GM03348 (cell line): ENCODE measurements around the gene CDS1.
"Not testable (repeated sequence)": the region's sequence is repeated elsewhere in the genome, so short reads cannot be mapped to it uniquely, and the experiment has no call there.

Source experiments
- DNase-seq: peaks from one replicate; pipeline ENCODE4 v3.0.0; 2012; ENCODE audit warnings: low spot score

The CDS1 gene

DNA sequence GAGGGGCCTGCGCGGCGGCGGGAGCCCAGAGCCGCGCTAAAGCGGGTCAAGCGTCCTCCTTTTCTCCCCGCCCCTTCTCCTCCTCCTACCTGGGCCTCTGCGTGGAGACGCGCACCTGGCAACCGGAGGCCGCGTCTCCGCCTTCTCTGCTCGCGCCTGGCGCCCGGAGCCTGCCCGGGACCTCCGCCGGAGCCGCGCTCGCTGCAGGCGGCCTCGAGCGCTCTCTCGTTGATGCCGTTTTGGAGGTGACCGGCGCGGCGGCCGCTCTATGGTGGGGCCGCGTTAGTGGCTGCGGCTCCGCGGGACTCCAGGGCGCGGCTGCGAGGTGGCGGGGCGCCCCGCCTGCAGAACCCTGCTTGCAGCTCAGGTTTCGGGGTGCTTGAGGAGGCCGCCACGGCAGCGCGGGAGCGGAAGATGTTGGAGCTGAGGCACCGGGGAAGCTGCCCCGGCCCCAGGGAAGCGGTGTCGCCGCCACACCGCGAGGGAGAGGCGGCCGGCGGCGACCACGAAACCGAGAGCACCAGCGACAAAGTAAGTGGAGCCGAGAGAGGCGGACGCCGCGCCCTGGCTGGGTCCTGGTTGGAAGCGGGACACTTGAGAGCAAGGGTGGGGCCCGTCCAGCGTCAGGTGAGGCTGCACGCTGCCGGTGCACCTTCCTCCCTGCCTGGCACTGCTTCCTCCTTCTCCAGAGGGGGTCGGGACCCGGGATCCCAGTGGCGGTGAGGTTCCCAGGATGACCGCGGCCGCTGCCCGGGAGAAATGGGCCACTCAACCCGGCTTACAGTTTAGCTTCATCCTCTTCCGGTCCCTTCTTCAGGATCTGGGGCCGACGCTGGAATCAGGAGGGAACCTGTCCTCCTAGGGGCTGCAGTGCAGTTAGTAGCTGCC is at the start of gene CDS1:
TSS of gene CDS1 (plus strand) at position 140 of the 888 bp plus-strand sequence. CDS start at position 415, 275 bp downstream.
- DNase-seq, result peak; percentile 52

DNA sequence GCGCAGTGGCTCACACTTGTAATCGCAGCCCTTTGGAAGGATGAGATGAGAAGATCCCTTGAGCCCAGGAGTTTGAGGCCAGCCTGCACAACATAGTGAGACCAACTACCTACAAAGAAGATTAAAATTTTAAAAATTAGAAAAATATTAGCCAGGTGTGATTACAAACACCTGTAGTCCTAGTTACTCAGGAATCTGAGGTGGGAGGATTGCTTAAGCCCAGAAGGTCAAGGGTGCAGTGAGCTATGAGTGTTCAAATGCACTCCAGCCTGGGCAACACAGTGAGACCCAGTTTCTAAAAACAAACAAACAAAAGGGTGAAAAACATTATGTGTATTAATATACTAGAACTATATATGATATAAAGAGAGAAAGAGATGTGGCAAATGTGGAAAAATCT is 47.0 kb upstream of the CDS1 start:
- no peak for DNase-seq

DNA sequence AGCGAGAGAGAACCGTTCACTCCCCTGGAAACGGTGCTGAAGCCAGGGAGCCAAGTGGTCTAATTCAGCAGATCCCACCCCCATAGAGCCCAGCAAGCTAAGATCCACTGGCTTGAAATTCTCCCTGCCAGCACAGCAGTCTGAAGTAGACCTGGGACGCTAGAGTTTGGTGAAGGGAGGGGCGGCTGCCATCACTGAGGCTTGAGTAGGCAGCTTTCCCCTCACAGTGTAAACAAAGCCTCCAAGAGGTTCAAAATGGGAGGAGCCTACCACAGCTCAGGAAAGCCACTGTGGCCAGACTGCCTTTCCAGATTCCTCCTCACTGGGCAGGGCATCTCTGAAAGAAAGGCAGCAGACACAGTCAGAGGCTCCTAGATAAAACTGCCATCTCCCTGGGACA is 37.8 kb upstream of the CDS1 start:
- DNase-seq, result no peak

DNA sequence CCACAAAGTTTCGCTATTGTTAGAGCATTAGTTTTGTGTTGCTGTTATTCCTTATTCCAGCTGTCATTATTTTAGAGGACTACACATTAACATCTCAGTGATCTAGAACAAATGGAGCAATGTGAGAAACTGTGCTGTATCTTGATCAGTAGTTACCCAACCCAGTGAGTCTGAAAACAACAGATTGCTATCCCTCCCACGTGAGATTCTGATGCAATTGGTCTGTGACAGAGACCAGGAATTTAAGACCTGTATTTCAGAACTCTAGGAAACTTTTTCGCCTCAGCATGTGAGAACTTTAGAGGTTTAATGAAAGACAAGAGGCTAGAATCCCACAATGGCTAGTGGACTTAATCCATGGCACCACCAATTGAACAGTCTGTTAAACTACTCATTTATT is 35.7 kb upstream of the CDS1 start:
- DNase-seq, result peak; percentile 11

DNA sequence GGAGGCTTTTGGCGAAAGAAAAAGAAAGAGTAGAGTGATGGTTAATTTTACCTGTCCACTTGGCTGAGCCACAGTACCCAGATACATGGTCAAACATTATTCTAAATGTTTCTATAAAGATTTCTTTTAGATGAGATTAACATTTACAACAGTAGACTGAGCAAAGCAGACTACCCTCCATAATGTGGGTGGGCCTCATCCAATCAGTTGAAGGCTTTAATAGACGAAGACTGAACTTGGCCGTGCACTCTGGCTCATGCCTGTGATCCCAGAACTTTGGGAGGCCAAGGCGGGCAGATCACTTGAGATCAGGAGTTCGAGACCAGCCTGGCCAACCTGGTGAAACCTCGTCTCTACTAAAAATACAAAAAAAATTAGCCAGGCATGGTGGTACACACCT is 33.7 kb upstream of the CDS1 start:
- DNase-seq, result not testable (repeated sequence)

DNA sequence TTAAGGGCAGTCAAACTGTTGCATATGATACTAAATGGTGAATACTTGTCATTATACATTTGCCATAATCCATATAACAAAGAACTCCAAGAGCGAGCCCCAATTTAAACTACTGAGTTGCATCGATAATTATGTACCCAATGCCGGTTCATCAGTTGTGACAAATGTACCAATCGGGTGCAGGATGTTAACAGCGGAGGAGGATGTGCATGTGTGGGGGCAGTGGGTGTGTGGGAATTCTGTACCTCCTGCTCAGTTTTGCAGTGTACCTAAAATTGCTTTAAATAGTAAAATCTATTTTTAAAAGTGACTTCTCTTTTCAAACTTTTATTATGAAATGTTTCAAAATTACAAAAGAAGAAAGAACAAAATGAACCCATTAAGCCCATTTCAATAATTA is 20.8 kb upstream of the CDS1 start:
- DNase-seq, result no peak

DNA sequence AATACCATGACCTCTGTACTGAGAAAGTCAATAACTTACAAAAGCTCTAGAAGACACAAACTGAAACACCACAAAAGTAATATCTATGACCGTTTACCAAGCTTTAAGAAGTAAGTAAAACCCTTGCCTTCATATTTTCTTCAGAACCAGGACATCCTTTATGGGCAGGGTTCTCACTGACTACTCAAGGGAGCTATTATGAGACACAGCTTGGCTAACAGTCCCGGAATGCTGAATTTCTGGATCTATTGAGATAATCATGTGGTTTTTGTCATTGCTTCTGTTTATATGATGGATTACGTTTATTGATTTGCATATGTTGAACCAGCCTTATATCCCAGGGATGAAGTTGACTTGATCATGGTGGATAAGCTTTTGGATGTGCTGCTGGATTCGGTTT is 19.9 kb upstream of the CDS1 start:
- DNase-seq, result peak; percentile 13

DNA sequence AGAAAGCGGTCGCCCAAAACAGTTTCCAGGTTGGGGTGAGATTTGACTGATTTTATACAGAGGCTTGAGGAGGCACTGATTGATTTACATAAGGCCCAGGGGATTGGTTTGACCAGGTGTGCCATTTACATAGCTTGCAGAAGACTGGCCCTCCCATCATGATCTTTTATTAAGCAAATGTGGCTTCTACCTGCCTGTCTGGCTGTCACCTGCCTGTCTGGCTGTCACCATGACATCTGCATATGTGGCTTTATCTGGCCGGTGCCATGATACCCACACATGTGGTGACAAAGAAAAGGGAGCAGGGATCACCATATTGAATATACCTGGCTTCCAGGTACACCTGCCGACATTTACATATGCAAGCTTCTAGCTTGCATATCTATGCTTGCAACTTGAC is 17.0 kb upstream of the CDS1 start:
- DNase-seq, result no peak

DNA sequence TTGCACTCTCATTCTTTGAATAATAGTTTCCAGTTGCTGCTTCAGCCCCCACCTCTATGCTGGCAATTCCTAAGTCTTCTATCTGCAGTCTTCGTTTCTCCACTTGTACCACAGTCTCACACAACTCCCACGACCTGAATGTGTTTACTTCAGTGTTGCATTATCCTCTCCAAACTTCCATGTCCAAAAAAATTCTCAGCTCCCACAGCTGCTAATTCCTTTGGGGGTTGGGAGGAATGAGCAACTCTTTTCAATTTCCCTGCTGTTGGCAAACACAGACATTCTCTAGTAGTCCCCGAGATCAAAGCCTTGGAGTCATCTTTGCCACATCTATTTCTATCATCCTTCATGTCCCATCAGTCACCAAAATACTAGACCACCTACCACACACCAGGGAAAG is 14.4 kb upstream of the CDS1 start:
- DNase-seq, result peak; percentile 12

DNA sequence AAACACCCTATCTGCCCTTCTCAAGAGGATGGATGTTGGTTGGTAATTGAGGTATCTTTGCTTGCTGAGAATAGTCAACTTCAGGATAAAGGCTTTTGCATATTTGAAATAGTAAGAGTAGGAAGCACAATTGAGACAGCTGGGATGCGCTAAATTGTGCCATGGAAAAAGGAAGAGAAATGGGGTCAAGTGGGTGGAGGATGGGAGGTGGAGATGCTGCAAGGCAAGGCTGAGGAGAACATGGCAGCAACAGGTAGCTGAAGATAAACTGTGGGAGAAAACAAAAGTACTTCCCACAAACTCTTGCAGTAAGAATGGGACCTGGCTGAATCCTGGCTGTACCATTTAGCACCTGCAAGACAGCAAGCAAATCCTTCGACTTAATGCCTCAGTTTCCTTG is 13.9 kb upstream of the CDS1 start:
- no peak for DNase-seq

DNA sequence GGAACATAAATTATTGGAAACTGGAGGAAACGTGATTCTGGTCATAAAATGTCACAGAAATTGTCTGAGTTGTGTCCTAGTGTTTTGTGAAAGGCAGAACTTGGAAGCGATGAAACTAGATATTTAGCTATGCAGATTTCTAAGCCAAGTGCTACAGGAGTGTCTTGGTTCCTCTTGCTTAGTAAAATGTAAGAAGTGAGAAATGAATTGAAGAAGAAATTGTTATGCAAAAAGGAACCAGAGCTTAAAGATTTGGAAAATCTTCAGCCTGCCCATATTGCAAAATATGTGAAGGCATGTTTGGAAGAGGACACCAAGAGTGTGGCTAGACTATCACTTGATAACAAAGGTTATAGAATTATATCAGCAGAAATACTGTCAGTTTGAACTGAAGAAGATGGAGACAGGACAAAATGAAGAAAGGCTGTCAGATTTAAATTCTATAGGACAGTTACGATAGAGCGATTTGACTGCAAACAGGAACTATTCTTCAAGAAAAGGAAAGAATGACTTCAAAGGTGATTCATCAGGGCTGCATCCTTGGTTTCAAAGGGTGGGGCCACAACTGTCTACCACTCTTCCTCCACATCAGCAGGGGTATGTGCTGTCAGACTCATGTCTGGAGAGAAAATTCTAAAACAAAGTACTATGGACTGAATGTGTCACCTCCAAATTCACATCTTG is 9.4 kb upstream of the CDS1 start:
- DNase-seq, result no peak

DNA sequence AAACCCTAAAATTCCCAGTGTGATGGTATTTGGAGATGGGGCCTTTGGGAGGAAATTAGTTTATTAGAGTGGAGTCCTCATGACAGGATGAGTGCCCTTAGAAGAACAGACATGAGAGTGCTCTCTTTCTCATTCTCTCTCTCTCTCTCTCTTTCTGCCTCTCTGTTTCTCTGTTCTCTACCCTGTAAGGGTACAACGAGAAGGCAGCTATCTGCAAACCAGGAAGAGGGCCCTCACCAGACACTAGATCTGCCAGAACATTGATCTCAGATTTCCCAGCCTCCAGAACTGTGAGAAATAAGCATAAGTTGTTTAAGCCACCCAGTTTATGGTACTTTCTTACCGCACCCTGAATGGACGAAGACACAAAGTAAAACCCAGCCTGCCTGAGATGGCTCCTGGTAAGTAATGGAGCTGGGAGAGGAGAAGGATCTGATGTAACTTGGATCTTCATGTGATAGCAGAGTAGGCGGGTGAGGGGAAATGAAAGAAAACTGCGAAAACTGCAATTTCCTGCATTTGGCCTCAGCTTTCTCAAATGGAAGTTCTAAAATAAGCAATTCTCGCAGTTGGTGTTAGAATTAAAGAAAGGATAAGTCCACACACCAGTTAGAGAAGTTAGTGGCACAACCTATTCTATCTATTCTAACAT is 8.7 kb upstream of the CDS1 start:
- no peak for DNase-seq

DNA sequence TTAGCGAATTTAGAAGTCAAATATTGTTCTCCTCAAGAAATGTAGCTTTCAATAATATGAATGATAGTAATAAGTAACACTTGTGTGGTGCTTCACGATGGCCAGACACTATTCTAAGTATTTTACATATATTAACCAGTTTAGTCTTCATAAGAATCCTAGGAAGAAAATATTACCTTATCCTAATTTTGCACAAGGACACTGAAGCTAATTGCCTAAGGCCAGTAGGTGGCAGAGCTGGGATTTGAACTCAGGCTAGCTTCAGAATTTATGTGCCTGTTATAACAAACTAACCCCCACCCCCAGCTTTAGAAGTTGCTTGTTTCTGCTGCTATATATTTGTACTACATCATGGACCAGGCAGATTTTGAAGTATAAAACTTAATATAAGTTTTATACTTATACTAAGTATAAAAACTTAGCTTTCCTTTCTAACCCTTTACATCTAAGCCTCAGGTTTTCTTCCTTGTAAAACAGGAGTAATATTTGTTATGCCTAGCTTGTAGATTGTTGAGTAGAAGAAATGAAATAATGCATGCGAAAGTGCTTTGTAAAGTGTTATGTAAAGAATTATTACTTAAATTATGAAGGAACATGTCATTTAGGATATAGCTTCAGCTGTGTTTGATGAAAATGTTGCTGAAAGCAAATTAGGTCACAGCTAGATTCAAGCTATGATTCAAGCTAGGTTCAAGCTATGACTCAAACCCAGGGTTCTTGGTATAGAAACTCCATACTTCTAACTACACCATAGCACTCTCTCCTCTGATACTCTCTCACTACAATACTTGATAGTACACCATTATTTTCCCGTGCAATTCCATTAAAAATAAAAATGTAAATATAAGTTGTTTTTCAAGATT is 4.2 kb upstream of the CDS1 start:
- peak; percentile 42 for DNase-seq

DNA sequence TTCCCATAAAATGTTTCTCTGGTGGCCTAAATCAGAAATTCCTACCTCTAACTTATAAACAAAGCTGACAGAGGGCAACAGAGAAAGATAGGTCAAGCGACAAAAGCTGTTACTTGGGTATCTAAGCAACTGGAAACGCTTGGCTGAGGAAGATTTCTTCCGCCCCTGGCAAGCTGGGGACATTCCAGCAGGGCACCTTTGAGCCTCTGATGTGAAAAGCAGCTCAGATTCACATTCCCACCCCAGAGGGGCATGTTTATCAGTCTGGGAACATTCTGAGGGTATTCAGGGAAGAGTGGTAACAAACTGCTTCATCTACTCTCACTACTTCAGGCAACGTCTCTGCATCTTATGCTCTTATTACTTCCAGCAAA is 3.5 kb upstream of the CDS1 start:
- no peak for DNase-seq

DNA sequence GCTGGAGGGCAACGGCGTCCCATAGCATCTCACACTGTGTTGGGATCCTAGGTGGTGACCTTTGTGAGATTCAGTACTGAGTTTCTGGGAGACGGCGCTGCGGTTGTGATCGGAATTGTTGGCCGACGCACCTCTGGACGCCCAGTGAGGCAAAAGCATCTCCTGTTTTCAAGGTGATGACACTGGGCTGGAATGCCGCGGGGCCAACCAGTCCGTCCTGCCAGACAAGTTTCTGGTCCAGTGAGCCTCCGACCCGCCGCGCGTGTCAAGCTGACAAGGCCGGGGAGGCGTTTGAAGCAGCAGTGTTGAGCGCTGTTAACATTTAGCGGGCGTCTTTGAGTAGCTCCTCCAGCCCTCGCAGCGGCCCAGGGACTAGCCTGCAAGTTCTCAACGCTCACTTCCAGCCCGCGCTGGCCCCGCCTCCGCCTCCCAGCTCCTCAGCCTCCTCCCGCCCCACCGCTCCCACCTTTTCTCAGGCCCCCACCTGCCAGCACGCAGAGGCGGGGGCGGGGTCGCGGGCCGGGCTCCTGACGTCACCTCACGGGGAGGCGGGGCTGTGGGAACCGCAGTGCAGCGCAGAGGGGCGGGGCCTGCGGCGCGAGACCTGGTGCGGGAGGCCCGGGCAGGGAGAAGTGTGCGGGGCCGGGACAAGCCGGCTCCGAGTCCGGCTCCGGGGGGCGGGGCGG is 482 bp upstream of the CDS1 start:
- peak; percentile 82 for DNase-seq

DNA sequence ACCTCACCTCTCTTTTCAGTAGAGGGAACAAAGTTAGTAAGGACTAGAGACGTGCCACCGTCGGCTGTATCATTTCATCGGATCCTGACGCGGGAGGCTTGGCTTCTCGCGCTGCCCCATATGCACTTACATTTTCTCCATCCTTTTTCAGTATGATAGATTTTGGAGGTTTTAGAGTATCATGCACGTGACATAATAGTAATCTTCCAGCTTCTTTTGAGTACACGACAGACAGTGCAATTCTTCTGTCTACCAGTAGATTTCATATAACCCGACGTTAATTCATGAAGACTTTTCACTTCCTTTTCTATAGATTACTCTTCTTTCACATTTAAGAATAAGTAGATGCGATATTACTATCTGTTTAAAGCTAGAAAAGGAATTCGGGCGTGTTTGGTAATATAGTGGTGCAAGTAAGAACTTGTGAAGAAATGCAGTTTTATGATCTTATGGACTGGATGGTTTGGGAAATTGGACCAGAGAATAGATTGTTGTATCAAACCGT is 1.0 kb downstream of the CDS1 start:
- peak; percentile 29 for DNase-seq

DNA sequence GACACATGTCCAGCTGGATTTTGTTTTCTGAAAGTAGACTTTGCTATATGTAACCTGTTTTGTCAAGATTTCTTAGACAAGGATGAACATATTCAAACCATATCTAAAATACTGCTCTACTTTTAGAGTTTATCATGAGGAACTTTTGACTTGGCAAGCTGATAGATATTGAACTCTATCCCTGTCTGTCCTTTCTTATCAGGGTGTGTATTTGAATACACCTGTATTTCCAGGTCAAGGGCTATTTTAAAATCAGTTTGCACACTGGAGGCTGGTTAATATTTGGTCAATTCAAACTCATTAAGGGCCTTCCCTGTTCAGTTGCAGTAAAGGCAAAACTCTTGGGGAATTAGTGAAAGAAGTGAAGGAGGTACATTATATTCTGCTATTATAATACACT is 2.3 kb downstream of the CDS1 start:
- DNase-seq, result no peak

DNA sequence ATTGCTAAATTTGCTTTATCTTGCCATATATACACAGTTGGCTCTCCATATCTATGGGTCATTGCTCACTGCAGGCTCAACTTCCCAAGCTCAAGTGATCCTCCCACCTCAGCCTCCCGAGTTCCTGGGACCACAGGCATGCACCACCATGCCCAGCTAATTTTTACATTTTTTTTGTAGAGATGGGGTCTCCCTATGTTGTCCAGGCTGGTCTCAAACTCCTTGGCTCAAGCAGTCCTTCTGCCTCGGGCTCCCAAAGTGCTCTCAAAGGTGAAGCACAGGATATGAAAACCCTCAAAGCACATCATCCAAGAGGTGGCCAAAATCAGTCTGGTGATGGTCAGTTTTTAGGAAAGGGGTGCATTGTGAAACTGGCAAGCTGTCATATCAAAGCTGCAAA is 11.8 kb downstream of the CDS1 start:
- DNase-seq, result no peak

DNA sequence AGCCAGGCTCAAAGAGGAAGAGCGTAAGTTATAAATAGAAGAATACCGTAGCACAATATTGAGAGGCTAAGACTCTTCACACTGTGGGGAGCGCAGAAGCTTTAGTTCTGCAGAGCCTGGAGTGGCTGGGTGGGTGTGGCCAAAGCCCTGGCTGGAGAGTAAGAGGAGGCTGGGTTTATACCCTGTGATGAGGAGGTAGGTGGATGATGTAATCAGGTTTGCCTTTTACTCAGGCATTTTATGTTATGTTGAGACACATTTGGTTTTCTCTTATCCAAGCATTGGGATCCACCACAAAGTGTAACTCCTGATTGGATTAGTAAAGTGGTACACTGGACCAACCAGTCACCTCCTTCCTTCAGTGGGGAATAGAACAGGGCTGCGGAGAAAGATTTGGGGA is 13.9 kb downstream of the CDS1 start:
- no peak for DNase-seq

DNA sequence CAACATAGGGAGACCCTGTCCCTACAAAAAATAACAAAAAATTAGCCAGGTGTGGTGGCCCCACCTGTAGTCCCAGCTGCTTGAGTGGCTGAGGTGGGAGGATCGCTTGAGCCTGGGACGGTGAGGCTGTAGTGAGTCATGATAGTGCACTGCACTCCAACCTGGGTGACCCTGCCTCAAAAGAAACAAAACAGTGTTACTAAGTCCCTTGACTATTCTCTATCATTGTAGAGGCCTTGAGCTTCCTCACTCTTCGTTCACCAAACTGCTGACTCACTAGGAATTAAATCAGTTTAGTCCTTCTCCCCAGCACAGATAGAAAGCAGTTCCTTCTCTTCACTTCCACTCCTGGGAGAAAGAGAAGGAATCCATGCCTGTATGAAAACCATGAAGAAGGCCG is 14.5 kb downstream of the CDS1 start:
- no peak for DNase-seq

DNA sequence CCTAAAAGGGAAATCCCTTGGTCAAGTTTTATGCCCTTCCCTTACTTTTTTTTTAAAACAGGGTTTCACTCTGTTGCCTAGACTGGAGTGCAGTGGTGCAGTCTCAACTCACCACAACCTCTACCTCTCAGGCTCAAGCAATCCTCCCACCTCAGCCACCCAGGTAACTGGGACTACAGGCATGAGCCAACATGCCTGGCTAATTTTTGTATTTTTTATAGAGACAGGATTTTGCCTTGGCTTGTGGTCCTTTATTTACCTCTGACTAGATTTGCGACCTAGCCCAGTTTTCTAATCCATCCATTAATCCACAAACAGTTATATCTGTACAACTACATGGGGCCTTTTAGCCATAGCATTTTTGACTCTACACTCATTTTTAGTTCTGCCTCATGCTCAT is 23.7 kb downstream of the CDS1 start:
- no peak for DNase-seq
